SW 1271 (cell line): ENCODE data around the gene CCDC85A.

Source experiments
- DNase-seq, 2 experiments: peaks; one replicate each; lab custom pipeline; 2025; lab: John Stamatoyannopoulos, UW

CCDC85A gene

DNA sequence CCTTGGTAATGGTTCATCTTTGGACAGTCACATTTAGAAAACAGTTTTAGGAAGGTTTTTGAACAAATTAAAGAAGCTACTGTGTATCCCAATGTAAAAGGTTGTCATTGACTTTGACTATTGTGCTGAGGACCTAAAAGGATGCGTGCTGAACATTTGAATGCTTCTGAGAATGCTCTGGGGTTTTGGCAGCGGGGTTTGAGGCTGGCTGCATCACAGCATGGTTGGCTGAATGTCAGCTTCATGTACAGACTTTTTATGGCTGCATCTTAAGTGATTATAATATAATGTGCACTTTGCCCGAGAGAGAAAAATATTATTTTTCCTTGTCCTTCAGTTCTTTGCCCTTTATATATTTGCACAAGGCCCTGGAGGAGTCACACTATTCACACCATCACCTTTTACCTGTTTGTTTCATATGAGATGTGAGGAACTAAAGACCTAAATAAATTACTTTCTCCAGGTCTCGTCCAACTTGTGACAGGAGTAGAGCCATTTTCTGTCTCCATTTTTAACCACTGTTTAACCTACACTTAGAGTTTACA lies 125.9 kb downstream of the CCDC85A start:
- no peak for DNase-seq

DNA sequence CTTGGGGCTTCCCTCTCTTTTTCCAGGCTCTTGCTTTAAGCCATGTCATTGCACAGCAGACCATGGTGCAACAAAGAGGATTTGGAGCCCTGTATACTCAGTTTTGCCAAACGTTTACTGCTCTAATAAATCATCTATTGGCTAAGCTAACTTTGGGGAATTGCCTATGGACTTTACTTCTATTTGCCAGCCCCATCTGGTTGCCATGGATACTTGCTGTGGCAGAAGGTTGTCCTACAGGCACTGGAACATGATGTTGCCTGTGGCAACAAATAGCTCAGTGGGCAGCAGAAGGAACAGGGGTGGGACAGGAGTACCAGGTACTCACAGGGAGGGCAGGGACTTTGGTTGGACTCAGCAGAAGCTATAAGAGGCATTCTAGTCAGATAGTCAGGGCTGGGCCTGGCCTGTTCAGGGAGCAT lies 129.7 kb downstream of the CCDC85A start:
- no peak for DNase-seq

DNA sequence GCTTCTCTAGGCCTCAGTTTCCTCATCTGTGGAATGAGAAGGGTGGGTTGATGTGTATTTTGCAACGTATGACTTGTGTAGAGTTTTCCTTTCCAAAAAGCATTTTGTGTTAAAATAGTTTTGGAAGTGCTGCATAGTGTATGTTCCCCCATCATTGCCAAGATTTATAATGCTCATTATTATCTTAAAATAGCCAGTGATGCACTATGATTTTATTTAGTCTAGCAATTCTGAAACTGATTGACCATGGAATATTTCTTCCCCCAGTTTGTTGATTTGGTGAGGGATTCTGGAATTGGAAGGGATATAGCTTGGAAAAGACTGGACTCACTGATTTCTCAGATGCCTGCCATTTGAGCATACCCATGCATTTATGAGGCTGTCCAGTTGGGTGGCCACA lies 130.6 kb downstream of the CCDC85A start:
- DNase-seq: no peak

DNA sequence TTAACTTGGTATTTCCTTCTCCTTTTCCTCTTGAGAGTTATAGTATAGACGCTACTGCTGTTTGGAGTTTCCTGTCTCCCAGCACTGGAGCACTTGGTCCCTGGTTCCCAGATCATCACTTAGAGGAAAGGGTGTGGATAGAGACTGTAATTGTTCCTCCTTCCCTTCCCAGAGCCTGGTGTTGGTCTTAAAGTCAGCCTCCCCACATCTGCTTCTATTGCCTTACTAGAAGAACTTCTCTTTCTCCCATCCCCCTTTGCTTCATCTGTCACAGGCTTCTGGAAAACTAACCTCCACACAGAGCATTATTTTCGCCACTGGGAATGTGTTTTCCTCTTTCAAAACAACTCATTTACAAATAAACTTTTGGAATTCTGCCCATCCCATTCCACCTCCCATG lies 131.0 kb downstream of the CCDC85A start:
- DNase-seq: no peak

DNA sequence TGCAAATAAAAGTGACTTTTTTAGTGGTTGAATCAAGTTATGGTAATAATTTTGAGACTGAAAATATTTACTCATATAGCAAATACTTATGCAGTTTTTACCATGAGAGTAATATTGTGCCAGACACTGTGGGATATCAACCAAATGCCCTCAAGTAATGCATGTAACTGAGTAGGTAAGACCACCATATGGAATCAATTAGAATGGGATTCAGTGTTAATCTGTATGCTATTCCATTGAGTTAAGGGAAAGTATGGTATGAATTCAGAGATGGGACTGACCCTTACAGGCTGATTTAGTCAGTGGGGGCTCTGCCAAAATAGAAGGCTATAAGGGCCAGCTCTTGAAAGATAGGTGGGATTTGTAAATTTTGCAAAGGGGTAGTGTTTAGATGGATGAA lies 131.6 kb downstream of the CCDC85A start:
- no peak for DNase-seq

DNA sequence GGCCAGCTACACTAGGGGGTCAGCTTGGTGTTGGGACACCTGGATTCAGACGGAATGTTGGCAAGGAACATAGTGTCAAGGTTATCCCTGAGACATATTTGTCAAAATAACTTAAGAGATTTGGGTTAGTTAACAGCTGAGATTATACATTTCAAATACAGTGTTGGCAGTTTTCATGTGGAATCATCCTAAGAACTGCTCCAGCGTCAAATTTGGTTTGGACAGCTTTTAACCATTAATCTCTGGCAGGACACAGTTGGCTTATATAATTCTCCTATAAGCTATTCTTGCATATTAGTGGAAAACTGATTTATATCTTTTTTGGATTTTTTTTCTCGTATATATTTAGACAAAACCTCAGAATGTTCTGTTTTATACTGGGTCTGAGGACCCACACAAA lies 132.2 kb downstream of the CCDC85A start:
- DNase-seq: no peak

DNA sequence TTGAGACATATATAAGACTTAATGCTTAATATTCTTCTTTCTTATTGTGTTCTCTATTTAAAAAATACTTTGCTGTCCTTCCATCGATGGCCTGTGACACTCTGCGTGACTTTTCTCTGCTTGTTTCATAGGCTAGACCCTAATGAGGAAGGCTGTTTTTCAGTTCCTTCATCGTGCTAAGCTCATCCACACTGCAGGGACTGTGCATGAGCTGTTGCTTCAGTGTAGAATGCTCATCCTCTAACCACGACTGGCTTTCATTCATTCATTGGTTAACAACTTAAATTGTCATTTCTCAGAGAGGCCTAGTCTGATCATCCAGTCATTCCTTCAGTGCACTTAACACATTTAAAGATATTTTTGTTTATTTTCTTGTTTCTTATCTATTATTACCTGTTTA lies 134.4 kb downstream of the CCDC85A start:
- DNase-seq: no peak

DNA sequence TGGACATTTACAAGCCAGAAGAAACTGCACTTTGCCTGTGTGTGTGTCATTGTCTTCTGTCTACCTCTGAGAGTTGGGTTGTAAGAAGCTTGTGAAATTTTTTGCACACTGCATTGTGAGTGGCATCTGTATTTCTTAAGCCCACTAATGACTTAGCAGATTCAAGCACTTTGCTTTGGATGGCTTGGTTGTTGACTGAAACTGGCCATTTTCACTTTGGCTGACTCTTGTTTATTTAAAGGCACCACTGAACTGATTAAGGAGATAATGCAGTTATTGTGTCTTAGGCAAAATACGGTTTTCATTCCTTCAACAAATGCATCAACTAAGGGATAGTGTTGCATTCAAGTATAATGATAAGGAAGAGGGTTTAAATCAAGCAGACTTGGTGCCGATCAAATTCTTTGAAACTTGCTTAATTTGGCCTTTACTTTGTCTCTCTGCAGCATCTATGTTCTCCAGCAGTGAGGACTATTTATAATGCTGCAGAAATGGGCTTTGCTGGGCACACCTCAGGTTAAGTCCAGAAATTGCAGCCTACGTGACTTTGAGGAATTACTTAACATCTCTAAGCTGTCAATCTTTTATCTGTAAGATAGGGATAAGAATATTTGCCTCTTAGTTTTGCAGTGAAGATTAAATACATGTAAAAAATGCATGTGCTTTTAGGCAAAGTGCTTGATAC lies 142.0 kb downstream of the CCDC85A start:
- DNase-seq: no peak

DNA sequence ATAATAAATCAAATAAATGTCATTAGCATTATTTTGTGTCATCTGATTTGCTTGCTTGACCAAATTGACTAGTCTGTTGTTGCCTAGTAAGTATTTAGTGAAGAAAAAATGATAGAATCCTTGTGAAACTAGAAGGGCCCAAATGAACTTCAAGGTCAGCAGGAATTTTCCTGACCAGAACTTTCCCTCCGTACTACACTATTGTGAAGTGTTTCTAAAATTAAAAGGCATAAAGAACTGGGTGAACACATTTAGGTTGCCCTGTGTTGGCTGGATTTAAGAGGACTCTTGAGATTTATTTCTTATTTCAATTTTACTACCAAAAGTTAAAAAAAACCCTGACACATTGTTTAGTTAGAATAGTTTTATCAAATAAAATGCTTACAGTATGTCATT lies 142.6 kb downstream of the CCDC85A start:
- no peak for DNase-seq

DNA sequence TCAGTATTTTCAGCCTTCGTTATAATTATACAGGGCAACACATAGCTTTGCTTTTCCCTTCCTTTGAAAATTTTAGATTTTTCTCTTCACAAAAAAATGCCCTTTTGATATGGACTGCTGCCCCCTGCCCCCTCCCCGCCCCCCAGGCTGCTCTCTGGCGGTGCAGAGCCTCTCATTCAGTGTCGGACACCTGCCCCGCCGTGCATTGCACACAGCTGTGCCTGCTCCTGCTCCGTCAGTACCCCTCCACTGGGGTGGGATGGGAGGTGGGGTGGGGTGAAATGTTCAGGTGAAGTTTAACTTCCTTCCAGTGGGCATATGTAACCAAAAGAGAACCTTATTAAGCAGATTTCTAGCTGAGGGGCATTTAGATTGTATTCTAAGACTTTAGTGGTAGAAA lies 148.0 kb downstream of the CCDC85A start:
- no peak for DNase-seq

DNA sequence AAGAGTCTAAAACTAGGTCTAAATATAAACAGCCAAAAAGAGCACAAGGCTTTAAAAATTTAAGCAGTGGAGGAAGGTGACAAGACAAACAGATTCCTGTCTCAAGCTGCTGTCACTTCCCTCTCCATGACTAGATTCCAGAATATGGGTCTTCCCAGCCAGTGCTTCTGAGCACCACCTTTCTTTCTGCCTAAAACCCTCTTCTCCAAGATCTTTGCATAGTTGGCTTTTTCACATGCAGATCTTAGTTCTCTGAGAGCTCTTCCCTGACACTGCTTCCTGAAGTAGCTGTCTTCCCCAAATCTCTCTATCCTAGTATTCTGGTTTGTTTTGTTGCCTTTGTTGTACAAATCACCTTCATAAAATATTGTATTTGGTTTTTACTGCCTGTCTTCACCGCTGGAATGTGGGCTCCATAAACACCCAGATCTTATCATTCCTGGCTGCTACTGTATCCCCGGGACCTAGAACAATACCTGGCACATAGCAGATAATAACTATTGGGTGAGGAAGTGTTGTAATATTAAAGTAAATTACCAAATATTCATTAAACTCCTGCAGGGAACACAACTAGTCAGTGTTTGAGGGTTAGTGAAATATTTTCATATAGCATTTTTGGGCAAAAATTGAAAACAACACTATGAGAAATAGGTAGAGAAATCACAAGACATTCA lies 150.2 kb downstream of the CCDC85A start:
- DNase-seq: no peak

DNA sequence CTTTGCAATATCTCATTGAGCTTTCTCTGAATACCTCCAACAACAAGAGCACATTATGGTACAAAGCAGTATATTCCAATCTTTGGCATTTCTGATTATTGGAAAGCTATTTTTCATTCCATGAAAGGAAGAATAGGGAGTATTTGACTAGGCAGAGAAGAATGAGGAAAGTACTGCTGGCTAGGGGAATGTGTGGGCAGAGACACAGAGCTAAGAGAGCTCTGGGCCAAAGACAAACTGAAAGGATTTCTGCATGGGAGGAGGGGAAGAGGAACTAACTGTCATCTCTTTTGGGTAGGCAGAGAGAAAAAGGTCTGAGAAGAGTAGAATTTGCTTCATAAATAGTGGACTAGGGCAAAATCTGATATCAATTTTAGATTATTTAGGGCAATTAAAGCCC lies 150.8 kb downstream of the CCDC85A start:
- no peak for DNase-seq

DNA sequence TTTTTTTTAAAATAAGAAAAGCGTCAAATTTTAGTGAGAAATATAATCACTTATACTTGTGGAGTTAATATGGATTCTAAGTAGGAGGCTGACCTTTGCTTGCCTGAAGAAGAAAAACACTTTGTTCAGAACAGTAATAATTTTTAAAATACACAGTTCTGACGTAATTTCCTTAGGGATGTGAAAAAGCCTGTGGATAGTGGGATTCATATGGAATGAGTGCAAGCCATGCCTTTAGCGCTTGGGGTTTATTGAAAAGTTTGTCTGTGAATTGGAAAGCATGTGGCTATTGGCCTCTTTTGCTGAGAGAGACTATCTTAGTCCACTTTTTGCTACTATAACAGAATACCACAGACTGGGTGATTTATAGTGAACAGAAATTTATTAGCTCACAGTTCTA lies 151.3 kb downstream of the CCDC85A start:
- DNase-seq: no peak

DNA sequence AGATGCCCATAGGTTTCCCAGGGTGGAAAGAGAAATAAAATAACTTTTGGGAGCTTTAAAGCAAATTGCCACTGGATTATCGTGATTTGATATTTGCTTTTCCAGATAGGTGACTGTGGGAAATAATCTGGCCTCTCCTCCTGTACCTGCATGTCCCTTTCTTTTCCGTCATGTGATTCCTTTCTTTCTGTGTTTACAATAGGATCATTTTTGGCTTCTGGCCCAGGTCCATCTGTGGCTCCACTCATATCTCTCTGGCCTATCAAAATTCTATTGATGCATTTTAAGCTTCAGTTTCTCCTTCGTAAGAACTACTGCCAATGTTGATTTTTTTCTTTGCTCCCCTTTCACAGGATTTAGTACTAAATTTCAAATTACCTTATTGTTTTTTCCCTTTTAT lies 153.6 kb downstream of the CCDC85A start:
- DNase-seq: no peak

DNA sequence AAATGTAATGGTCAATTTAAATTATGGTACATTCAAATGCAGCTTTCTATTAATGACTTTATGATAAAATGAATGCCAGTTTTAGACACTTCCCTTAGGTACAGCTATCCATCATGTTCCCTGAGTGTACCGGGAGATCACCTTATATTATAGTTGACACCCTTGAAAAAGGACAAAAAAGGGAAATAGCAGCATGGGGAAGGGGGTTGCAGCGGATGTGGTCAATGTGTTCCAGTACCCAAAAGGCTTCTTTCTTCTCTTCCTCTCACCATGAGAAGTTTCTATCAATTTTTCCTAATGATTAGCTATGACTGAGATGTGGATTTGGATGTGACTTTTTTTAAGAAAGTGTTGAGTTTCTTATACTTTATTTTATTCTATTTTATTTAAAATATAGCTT lies 154.4 kb downstream of the CCDC85A start:
- no peak for DNase-seq

DNA sequence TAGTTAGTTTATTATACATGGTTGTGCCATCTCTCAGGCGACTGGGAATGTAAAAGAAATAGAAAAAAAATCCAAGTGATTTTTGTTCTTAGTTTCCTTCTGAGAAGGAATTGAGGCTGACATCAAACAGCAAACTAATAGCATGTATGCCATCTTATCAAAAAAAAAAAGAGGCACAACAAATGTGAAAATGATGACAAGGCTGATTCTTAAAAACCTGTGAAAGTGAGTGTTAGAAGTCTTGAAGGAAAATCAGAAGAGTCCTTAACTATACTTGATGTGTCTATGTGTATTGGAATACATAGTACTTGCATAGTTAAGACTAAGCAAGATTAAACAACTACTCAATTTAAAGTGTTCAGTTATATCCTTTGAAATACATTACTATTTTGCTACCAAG lies 161.0 kb downstream of the CCDC85A start:
- DNase-seq: no peak

DNA sequence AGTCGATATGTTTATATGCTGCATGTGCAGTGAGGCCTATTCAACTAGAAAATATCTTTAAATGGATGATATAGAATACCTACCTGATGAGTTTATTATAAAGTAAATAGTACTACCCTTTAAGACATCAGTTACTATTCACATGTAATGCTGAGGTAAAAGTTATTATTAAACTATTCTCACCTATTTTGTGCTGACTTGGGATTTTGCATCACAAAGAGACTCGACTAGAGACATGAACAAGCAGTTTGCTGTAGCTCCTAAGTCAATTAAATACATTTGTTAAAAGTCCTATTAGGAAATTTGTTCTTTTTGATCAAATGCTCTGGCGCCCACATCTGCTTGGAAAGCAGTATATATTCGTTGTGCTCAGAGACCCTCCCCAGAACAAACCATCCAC lies 164.1 kb downstream of the CCDC85A start:
- DNase-seq: no peak

DNA sequence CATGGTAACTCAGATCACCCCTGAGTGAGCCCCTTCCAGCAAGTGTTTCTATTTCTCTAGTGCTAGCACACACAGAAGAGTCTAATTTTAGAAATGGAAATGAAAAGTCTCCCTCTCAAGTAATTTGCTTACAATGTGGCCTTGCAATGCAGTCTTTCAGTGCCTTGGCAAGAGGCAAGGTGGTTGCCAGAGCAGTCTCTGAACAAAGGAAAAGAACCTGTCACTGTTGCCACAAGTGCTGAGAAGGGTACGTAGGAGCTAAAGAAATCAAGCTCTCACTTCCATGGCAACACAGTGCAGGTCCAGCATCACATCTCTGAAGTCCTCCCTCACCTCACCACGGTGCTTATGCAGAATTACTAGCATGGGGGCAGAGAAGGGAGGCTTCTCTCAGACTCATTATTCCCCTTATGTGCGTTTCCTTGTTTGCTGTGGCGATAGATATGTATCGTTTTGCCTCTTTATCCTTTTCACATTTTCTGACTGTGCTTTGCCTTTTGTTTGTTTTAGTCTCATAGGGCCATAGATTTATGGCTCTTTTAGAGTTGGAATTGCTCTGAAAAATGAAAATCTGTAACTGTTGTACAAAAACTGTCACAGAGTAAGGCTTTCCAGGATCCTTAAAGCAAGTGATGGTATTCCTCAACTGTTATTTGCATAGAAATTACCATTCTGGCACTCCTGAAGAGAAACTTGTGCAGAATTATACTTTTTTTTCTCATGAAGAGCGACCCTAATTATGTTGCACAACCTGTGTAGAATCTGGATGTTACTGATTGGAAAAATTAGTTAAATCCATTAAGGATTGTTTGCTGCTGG lies 164.8 kb downstream of the CCDC85A start:
- DNase-seq: no peak

DNA sequence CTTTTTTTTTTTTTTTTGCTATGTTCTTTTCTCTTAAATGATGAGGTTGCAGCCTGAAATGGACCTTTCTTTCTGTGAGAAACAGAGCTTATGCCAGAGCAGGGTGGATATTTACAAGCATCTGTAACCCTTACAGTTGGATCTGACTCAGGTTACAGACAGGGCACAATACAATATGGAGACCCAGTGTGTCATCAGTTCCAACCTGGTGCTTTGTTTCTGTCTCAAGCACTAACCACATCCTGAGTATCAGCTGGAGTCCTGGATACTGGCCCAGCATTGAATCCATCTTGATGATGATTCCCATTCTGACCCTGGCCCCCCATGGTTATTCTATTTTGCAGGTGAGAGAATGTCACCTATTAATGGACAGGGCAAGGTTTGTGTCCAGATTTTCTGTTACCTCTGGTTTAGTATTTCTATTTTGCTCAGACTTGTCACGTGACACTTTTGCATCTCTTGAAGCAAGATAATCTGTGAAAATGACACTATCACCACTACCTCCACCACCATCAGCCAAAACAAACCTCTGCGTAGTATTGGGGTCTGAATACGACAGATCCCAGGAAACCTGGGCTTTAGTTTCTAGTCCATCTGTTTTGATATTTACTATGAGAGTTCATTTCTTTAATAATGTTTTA lies 174.0 kb downstream of the CCDC85A start:
- DNase-seq: no peak

DNA sequence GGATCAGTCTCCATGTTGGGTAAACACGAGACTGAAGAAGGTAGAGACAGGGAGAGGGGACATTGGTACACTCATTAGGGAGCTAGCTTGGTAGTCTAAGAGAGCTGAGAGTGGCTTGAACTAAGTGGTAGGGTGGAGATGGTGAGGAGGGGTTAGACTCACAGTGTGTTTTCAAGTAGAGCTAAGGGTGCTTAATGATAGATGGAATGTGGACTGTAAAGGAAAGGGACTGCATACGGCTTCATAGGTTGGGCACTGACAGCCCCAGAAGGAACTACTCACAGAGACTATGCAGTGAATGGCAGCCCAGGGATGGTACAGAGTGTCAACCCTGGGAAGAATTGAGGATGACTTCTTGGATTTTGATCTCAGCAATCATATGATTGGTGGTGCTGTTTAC lies 178.1 kb downstream of the CCDC85A start:
- DNase-seq: no peak

DNA sequence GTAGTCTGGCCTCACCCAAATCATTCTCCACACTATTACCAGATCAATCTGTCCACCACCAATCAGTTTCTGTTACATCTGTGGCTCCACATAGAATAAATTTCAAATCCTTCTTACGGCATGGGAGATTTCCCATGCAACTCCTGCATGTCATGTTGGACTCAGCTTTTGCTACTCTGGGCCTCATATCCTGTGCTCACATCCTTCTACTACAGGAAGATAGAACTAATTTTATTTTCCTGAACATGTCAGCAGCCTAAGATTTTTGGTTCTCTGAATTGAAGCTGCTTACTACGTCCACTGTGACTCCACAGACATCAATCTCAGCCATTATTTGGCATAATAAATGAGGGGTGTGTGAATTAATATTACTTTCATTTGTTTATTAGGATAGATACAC lies 181.1 kb downstream of the CCDC85A start:
- DNase-seq: no peak

DNA sequence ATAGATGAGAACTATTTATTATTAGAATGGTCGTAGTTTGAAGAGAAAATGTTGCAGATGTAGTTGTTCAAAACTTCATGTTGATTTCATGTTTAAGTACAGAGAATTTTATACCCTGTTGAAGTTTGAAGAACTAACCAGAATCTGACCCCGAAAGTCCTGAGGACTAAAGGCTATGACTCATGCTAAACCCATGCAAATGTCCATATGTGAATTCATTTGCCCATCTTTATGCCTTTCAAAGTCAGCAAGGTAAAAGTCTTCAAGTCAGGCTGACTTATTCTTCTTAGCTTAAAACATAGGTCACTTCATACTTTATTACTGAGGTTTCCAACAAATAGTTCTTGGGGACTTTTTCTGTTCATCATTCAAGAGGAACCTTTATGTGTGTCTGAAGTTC lies 185.5 kb downstream of the CCDC85A start:
- DNase-seq: no peak
